Skeletal muscle satellite cell (primary cell): ENCODE data around the gene KBTBD4.
A peak's percentile ranks its signal among the peaks of the same experiment; 100 is the strongest.
"Not testable (repeated sequence)": the region's sequence is repeated elsewhere in the genome, so short reads cannot be mapped to it uniquely, and the experiment has no call there.

Experiments used
- H3K27me3 ChIP-seq: 2 replicates; pipeline ENCODE4 v1.7.0; 2013; ENCODE audit warnings: low read length; ENCODE audit not compliant: control insufficient read depth, insufficient read depth
- H3K36me3 ChIP-seq: 2 replicates; pipeline ENCODE4 v1.7.0; 2013; ENCODE audit warnings: mild to moderate bottlenecking, control low read depth, low read length; ENCODE audit not compliant: insufficient read depth
- H3K4me1 ChIP-seq: 2 replicates; pipeline ENCODE4 v1.7.0; 2013; ENCODE audit warnings: low read length; ENCODE audit not compliant: control insufficient read depth, insufficient read depth
- H3K4me2 ChIP-seq: 2 replicates; pipeline ENCODE4 v1.7.0; 2013; ENCODE audit warnings: mild to moderate bottlenecking, low read length
- H3K4me3 ChIP-seq: 2 replicates; pipeline ENCODE4 v1.7.0; 2013; ENCODE audit warnings: low read length
- H3K9ac ChIP-seq: 2 replicates; pipeline ENCODE4 v1.7.0; 2013; ENCODE audit warnings: mild to moderate bottlenecking, low read depth, low read length, moderate library complexity
- H3K9me3 ChIP-seq: replicated peaks from 2 replicates; pipeline ENCODE4 v1.7.0; 2013; ENCODE audit warnings: mild to moderate bottlenecking, control low read depth, low read length

KBTBD4 gene

GRCh38 chr11:47552566-47553405 lies 26.0 kb downstream of the KBTBD4 start, which contains the start of gene CELF1:
Gene CELF1, minus strand, starts transcription at chr11:47553132. Its CDS starts 53,609 bp downstream, at chr11:47499523.
- peak within 1 kb of the TSS; percentile 92 for H3K4me2 ChIP-seq
- no peaks in the 10 kb centered on the region for H3K27me3 ChIP-seq
- H3K9ac ChIP-seq: peak within 1 kb of the TSS; percentile 96
- H3K36me3 ChIP-seq: peaks cover 9% of the 10 kb centered on the region
- no peaks in the 10 kb centered on the region for H3K9me3 ChIP-seq
- H3K4me3 ChIP-seq: peak within 1 kb of the TSS; percentile 94
- H3K4me1 ChIP-seq: peaks cover 24% of the 10 kb centered on the region

GRCh38 chr11:47552056-47552565 lies 26.7 kb downstream of the KBTBD4 start:
- peaks cover 31% of the 10 kb centered on the region for H3K4me1 ChIP-seq

GRCh38 chr11:47551086-47551485 lies 27.7 kb downstream of the KBTBD4 start:
- no peak overlapping the region for H3K9ac ChIP-seq
- H3K9me3 ChIP-seq: no peaks in the 10 kb centered on the region
- H3K4me2 ChIP-seq: peak overlapping the region; percentile 92
- H3K27me3 ChIP-seq: no peaks in the 10 kb centered on the region
- peaks cover 33% of the 10 kb centered on the region for H3K4me1 ChIP-seq
- H3K36me3 ChIP-seq: peaks cover 9% of the 10 kb centered on the region
- H3K4me3 ChIP-seq: peak overlapping the region; percentile 94

More at GRCh38 chr11:47552056-47552565, 26.7 kb downstream of the KBTBD4 start:
- Histone ChIP-seq H3K36me3 (peaks cover 9% of the 10 kb centered on the region), H3K4me3 (peak overlapping the region; percentile 94), H3K27me3 (no peaks in the 10 kb centered on the region), H3K9me3 (no peaks in the 10 kb centered on the region), H3K9ac (peak overlapping the region; percentile 96), H3K4me2 (peak overlapping the region; percentile 92)

- Histone ChIP-seq H3K9ac (no peak overlapping the region), H3K9me3 (no peaks in the 10 kb centered on the region), H3K4me3 (no peak overlapping the region), H3K4me1 (peaks cover 33% of the 10 kb centered on the region), H3K27me3 (no peaks in the 10 kb centered on the region), H3K4me2 (peak overlapping the region; percentile 92), H3K36me3 (peaks cover 9% of the 10 kb centered on the region)
These were observed 28.3 kb downstream of the KBTBD4 start for GRCh38 chr11:47550288-47551047.

GRCh38 chr11:47546274-47546673 lies 32.5 kb downstream of the KBTBD4 start:
- not testable (repeated sequence) for H3K9me3 ChIP-seq, H3K4me3 ChIP-seq, H3K4me2 ChIP-seq, H3K36me3 ChIP-seq, H3K9ac ChIP-seq, H3K27me3 ChIP-seq
- H3K4me1 ChIP-seq: peaks cover 28% of the 10 kb centered on the region

- H3K4me1 ChIP-seq: peaks cover 27% of the 10 kb centered on the region
- H3K27me3 ChIP-seq: no peaks in the 10 kb centered on the region
- no peak overlapping the region for H3K4me2 ChIP-seq
- H3K36me3 ChIP-seq: peaks cover 6% of the 10 kb centered on the region
- H3K4me3 ChIP-seq: no peak overlapping the region
- no peak overlapping the region for H3K9ac ChIP-seq
- no peaks in the 10 kb centered on the region for H3K9me3 ChIP-seq
These were observed 33.5 kb downstream of the KBTBD4 start for GRCh38 chr11:47545298-47545697.

GRCh38 chr11:47541070-47541469 lies 37.7 kb downstream of the KBTBD4 start:
- H3K4me2 ChIP-seq: peak overlapping the region; percentile 70
- peaks cover 37% of the 10 kb centered on the region for H3K4me1 ChIP-seq
- no peaks in the 10 kb centered on the region for H3K9me3 ChIP-seq
- no peak overlapping the region for H3K9ac ChIP-seq
- H3K27me3 ChIP-seq: no peaks in the 10 kb centered on the region
- no peak overlapping the region for H3K4me3 ChIP-seq
- no peaks in the 10 kb centered on the region for H3K36me3 ChIP-seq

- Histone ChIP-seq H3K36me3 (no peaks in the 10 kb centered on the region), H3K4me1 (peaks cover 40% of the 10 kb centered on the region), H3K4me2 (peak overlapping the region; percentile 70), H3K4me3 (peak overlapping the region; percentile 11), H3K9ac (peak overlapping the region; percentile 35), H3K9me3 (no peaks in the 10 kb centered on the region), H3K27me3 (no peaks in the 10 kb centered on the region)
These were observed 39.1 kb downstream of the KBTBD4 start for GRCh38 chr11:47539681-47540039.

- no peaks in the 10 kb centered on the region for H3K27me3 ChIP-seq
- H3K9ac ChIP-seq: peak overlapping the region; percentile 35
- H3K9me3 ChIP-seq: no peaks in the 10 kb centered on the region
- H3K4me3 ChIP-seq: no peak overlapping the region
- H3K4me2 ChIP-seq: peak overlapping the region; percentile 70
- no peaks in the 10 kb centered on the region for H3K36me3 ChIP-seq
- H3K4me1 ChIP-seq: peaks cover 46% of the 10 kb centered on the region
These were observed 39.8 kb downstream of the KBTBD4 start for GRCh38 chr11:47538741-47539565.

GRCh38 chr11:47536915-47537314 lies 41.9 kb downstream of the KBTBD4 start:
- Histone ChIP-seq H3K4me1 (peaks cover 63% of the 10 kb centered on the region), H3K4me3 (no peak overlapping the region), H3K9me3 (no peaks in the 10 kb centered on the region), H3K9ac (no peak overlapping the region), H3K27me3 (no peaks in the 10 kb centered on the region), H3K36me3 (no peaks in the 10 kb centered on the region), H3K4me2 (no peak overlapping the region)
